SHP77 (cell line): ENCODE data around the gene EFCC1.
"Not testable (repeated sequence)": the region's sequence is repeated elsewhere in the genome, so short reads cannot be mapped to it uniquely, and the experiment has no call there.

Experiments
- DNase-seq, 2 experiments: peaks; one replicate each; lab custom pipeline; 2025; lab: John Stamatoyannopoulos, UW

The EFCC1 gene

GRCh38 chr3:129077222-129077621, 76.1 kb downstream of the EFCC1 start:
- DNase-seq: no peak

- no peak for DNase-seq
These were observed 77.4 kb downstream of the EFCC1 start for GRCh38 chr3:129078510-129078909.

- DNase-seq: no peak
These were observed 80.4 kb downstream of the EFCC1 start for GRCh38 chr3:129081503-129081902.

- DNase-seq: no peak
These were observed 80.9 kb downstream of the EFCC1 start for GRCh38 chr3:129082026-129082425.

GRCh38 chr3:129084501-129084900, 83.4 kb downstream of the EFCC1 start:
- DNase-seq: no peak

GRCh38 chr3:129085165-129085715, 84.1 kb downstream of the EFCC1 start:
- no peak for DNase-seq

- no peak for DNase-seq
These were observed 84.7 kb downstream of the EFCC1 start for GRCh38 chr3:129085818-129086217.

- no peak for DNase-seq
These were observed 86.1 kb downstream of the EFCC1 start for GRCh38 chr3:129087138-129087702.

- DNase-seq: peak in 1 of 2 experiments; percentile 40
These were observed 86.8 kb downstream of the EFCC1 start for GRCh38 chr3:129087904-129088303.

GRCh38 chr3:129088312-129088711, 87.2 kb downstream of the EFCC1 start:
- DNase-seq: not testable (repeated sequence)
